MM.1S (cell line): ENCODE results near the gene SLC16A10.

Experiments used
- EZH2phosphoT487 ChIP-seq: fragments of 300-600 bp; sonication (generic); IDR thresholded peaks from 2 replicates; pipeline ENCODE4 v1.6.1; 2018; ENCODE audit warnings: antibody characterized with exemption, low read length
- TF ChIP-seq, protein P1 (sequence below): fragments of 300-600 bp; sonication (generic); IDR thresholded peaks from 2 replicates; pipeline ENCODE4 v1.5.1; 2016; ENCODE audit warnings: antibody characterized with exemption, low read length, mixed read lengths

DNA sequence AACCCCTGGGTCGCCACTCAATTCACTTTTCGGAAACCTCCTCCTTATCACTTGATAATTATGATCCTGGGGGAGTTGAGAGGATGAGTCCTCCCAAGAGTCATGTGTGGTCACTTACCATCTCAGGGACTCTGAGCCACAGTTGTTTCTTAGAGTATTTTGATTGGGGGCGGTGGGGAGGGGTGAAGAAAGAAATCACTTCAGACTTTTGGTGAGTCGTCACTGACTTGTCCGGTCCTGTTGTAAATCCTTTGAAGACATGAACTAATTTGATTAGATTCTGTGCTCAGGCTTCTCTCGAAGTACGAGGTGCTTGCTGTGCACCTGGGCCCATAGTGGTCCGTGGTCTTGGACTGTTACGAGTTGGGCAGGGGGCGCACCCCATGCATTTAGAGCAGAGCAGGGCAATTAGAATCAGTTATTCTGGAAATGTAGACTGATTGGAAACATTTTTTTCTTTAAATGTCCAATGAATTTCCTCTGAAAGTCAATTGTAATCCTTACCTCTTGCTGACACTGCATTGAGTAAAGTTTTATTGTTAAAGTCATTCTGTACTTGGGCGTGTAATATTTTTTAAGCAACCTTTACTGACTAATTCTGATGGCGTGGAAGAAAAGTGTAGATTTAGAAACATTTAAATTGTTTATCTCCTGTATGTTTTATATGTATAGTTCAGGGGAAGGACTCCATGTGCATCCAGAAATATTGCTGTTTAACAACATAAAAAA lies 173.4 kb downstream of the SLC16A10 start:
- TF ChIP-seq, protein P1, sequence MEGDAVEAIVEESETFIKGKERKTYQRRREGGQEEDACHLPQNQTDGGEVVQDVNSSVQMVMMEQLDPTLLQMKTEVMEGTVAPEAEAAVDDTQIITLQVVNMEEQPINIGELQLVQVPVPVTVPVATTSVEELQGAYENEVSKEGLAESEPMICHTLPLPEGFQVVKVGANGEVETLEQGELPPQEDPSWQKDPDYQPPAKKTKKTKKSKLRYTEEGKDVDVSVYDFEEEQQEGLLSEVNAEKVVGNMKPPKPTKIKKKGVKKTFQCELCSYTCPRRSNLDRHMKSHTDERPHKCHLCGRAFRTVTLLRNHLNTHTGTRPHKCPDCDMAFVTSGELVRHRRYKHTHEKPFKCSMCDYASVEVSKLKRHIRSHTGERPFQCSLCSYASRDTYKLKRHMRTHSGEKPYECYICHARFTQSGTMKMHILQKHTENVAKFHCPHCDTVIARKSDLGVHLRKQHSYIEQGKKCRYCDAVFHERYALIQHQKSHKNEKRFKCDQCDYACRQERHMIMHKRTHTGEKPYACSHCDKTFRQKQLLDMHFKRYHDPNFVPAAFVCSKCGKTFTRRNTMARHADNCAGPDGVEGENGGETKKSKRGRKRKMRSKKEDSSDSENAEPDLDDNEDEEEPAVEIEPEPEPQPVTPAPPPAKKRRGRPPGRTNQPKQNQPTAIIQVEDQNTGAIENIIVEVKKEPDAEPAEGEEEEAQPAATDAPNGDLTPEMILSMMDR = no peak
- no peak for TF ChIP-seq EZH2phosphoT487
